GM06990 (cell line): ENCODE measurements around the gene CCNC.

ENCODE experiments used
- DNase-seq: peaks from one replicate; pipeline ENCODE4 v3.0.0-alpha.2; 2011; ENCODE audit not compliant: insufficient read length; ENCODE audit errors: extremely low read depth
- H3K27me3 ChIP-seq: replicated peaks from 2 replicates; pipeline ENCODE4 v1.6.0; 2011; ENCODE audit warnings: low read length; ENCODE audit not compliant: control insufficient read depth, insufficient read depth
- H3K36me3 ChIP-seq: 2 replicates; pipeline ENCODE4 v1.5.1; 2011; ENCODE audit warnings: low read length; ENCODE audit not compliant: control insufficient read depth, insufficient read depth
- H3K4me3 ChIP-seq: replicated peaks from 2 replicates; pipeline ENCODE4 v1.5.1; 2011; ENCODE audit warnings: low read depth, mild to moderate bottlenecking, control low read depth, low read length
- TF ChIP-seq, protein P1 (sequence below): IDR thresholded peaks from 2 replicates; pipeline ENCODE4 v1.5.1; 2011; ENCODE audit warnings: low read length, control low read depth, mild to moderate bottlenecking, inconsistent platforms; ENCODE audit not compliant: insufficient read depth, poor library complexity, severe bottlenecking

The CCNC gene

DNA sequence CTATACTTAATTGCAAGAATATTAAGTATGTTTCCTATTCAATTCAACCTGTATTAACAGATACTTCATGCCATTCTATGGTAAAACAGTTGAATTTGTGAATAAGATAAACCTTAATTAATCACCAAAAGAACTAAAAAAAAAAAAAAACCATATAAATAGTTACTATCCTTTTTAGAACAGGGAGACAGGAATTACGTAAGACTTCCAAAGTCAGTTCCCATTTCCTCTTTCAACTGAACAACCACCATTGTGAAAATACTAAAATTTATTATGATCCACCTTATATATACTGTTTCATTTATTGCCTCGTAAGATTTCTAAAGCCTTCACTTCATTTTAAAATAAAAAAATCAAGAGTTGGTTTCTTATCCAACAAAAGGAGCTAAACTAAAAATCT lies 9.4 kb downstream of the CCNC start:
- H3K36me3 ChIP-seq, result peaks cover 5% of the 10 kb centered on the region
- H3K4me3 ChIP-seq, result no peak overlapping the region
- H3K27me3 ChIP-seq, result no peaks in the 10 kb centered on the region

DNA sequence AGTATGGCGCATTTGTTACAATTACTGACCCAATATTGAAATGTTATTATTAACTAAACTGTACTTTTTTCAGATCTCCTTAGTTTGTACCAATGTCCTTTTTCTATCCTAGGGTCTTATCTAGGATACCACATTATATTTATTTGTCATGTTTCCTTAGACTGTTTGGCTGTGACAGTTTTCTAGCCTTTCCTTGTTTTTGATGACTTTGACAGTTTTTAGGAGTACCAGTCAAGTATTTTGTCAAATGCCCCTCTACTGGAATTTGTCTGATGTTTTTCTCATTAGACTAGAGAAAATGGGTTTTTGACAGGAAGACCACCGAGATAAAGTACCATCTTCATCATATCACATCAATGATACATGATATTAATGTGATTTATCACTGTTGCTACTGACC lies 14.6 kb downstream of the CCNC start:
- TF ChIP-seq, protein P1, sequence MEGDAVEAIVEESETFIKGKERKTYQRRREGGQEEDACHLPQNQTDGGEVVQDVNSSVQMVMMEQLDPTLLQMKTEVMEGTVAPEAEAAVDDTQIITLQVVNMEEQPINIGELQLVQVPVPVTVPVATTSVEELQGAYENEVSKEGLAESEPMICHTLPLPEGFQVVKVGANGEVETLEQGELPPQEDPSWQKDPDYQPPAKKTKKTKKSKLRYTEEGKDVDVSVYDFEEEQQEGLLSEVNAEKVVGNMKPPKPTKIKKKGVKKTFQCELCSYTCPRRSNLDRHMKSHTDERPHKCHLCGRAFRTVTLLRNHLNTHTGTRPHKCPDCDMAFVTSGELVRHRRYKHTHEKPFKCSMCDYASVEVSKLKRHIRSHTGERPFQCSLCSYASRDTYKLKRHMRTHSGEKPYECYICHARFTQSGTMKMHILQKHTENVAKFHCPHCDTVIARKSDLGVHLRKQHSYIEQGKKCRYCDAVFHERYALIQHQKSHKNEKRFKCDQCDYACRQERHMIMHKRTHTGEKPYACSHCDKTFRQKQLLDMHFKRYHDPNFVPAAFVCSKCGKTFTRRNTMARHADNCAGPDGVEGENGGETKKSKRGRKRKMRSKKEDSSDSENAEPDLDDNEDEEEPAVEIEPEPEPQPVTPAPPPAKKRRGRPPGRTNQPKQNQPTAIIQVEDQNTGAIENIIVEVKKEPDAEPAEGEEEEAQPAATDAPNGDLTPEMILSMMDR, result no peak
- peaks cover 5% of the 10 kb centered on the region for H3K36me3 ChIP-seq
- no peak for DNase-seq

More for the DNA sequence above, 9.4 kb downstream of the CCNC start:
- TF ChIP-seq, protein P1, result no peak
- no peak for DNase-seq

DNA sequence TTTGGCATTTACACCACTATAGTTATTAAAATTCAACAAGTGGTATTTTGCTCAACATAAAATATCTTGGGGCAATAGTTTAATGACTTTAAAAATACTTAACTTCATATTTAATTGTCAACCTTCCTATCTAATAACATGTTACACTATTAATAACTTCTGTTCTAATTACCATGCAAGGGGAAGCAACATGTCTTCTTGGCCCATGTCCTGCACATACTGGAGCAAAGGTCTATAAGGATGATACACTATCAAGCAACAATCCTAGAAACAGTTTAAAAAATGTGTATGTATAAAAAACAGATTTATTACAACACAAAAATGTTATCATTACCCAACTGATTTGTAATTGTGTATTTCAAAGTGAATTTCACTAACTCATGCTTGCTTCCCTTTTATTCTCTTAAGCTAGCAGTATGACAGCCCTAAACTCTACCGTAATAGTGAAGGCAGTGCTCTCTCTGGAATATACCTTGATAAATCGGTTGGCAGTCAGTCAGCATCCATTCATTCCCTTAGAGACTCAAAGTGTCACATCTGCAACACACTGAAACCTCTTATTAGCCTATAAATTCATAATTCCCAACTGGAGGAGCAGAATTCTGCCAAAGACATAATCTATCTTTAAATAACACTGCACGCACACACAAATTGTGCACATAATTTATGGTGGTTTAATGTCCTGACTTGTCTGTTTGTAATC lies 18.3 kb downstream of the CCNC start:
- TF ChIP-seq, protein P1, result no peak
- no peak overlapping the region for H3K4me3 ChIP-seq
- no peak for DNase-seq
- peaks cover 3% of the 10 kb centered on the region for H3K36me3 ChIP-seq
- H3K27me3 ChIP-seq, result no peaks in the 10 kb centered on the region

More for the DNA sequence above, 14.6 kb downstream of the CCNC start:
- Histone ChIP-seq H3K27me3 (no peaks in the 10 kb centered on the region), H3K4me3 (no peak overlapping the region)

DNA sequence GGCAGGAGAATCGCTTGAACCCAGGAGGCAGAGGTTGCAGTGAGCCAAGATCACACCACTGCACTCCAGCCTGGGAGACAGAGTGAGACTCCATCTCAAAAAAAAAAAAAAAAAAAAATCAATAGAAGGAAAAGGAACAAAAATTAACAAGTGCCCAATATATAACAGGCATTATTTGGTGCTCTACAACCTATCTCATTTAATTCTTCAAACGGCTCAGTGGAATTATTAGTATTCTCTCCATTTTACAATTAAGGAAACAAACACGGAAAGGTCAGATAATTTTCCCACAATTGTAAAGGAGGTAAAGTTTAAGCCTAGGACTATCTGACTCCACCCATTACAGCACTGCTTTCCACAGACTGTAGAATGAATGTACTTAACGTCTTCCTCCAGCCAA lies 19.8 kb downstream of the CCNC start:
- Histone ChIP-seq H3K36me3 (peaks cover 3% of the 10 kb centered on the region), H3K4me3 (no peak overlapping the region), H3K27me3 (no peaks in the 10 kb centered on the region)
- DNase-seq, result no peak
- TF ChIP-seq, protein P1, result no peak

DNA sequence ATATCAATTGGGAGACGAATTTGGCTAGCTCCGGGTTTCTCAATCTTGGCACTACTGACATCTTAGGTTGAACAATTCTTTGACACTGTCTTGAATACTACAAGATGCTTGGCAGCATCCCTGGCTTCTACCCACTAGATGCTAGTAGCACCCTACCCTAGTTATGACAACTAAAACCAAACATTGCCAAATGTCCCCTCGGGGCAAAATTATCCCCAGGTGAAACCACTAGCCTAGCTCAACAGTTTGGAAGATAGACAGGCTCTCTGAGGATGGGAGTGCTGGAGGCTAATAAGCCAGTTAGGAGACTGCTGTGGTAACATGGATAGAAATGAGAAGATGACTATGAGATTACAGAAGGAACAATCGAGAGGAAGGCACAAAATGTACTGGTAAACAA lies 20.9 kb downstream of the CCNC start:
- no peak for DNase-seq
- Histone ChIP-seq H3K36me3 (peaks cover 3% of the 10 kb centered on the region), H3K27me3 (no peaks in the 10 kb centered on the region), H3K4me3 (no peak overlapping the region)
- TF ChIP-seq, protein P1, result no peak
